ENCODE results near the gene SEMA6A. TPM values are rescaled to one million over a fixed set of nuclear protein-coding genes. Genes with fewer than 3 reads are reported as not detected.

SEMA6A gene
- polyA plus RNA-seq, 2 of the 4 experiments (the other 2 are of a cell fraction): 0.01 TPM; not detected in 1

- DNase-seq (ENCODE audit: low read depth in 1 of 2, low spot score in 1 of 2) (no peak), ATAC-seq (no peak), FAIRE-seq (no peak)
- Histone ChIP-seq H3K4me3 (no peak overlapping the region), H3K9me3 (no peaks in the 10 kb centered on the region), H3K27ac (no peak overlapping the region), H3K4me2 (no peak overlapping the region), H3K4me1 (no peaks in the 10 kb centered on the region)
- TF ChIP-seq FOSB (CRISPR knock-in tag; IDR thresholded peaks at IDR 0.05) (no peak), HDAC2 (IDR thresholded peaks at IDR 0.05) (no peak), KDM1A (IDR thresholded peaks at IDR 0.05; ENCODE audit: low read depth) (no peak), ZFP36 (IDR thresholded peaks at IDR 0.05; ENCODE audit: borderline replicate concordance, partially characterized antibody) (no peak), HOXA7 (CRISPR knock-in tag; IDR thresholded peaks at IDR 0.05) (no peak), NR3C1 (IDR thresholded peaks at IDR 0.05) (no peak), USF2 (IDR thresholded peaks at IDR 0.05) (no peak)
- ChIA-PET CTCF (no interaction called here), POLR2A (no interaction called here)
- 41% methylated on average over 4 of the region's 4 CpGs for WGBS (ENCODE audit: missing lambda C conversion rate)
Measured at GRCh38 chr5:116420540-116420939, 154.1 kb downstream of the SEMA6A start.

- ATAC-seq (no peak), DNase-seq (ENCODE audit: low read depth in 1 of 2, low spot score in 1 of 2) (no peak), FAIRE-seq (no peak)
- ChIA-PET CTCF (interaction anchor here (0.7 kb wide), 1 partner anchor 38 kb away, joined by 3 read pairs; no protein-coding TSS in a partner anchor), POLR2A (no interaction called here)
- Histone ChIP-seq H3K4me2 (no peak overlapping the region), H3K4me1 (no peaks in the 10 kb centered on the region), H3K9me3 (no peaks in the 10 kb centered on the region), H3K27ac (no peak overlapping the region), H3K4me3 (no peak overlapping the region)
- 7% methylated on average over 1 of the region's 1 CpG for WGBS (ENCODE audit: missing lambda C conversion rate)
- TF ChIP-seq HDAC2 (IDR thresholded peaks at IDR 0.05) (no peak), CBX2 (IDR thresholded peaks at IDR 0.05; ENCODE audit: borderline replicate concordance, low read depth) (no peak), SREBF2 (IDR thresholded peaks at IDR 0.05) (no peak), TFCP2L1 (CRISPR knock-in tag; IDR thresholded peaks at IDR 0.05) (no peak), RCOR1 (IDR thresholded peaks at IDR 0.05; ENCODE audit: low read depth, low read length) (no peak), PBX3 (IDR thresholded peaks at IDR 0.05) (no peak)
Measured at GRCh38 chr5:116419258-116419657, 155.4 kb downstream of the SEMA6A start.

- FAIRE-seq (no peak), DNase-seq (ENCODE audit: low read depth in 1 of 2, low spot score in 1 of 2) (no peak), ATAC-seq (no peak)
- no peaks in the 10 kb centered on the region for H3K9me3 ChIP-seq
- H3K4me1 ChIP-seq: no peaks in the 10 kb centered on the region
- CTCF ChIA-PET: interaction anchor here (0.7 kb wide), 1 partner anchor 39 kb away, joined by 3 read pairs; no protein-coding TSS in a partner anchor
- WGBS (ENCODE audit: missing lambda C conversion rate): 15% methylated on average over 3 of the region's 3 CpGs
- no peak overlapping the region for H3K4me3 ChIP-seq
- POLR2A ChIA-PET: no interaction called here
- H3K27ac ChIP-seq: no peak overlapping the region
- TF ChIP-seq JUN (IDR thresholded peaks at IDR 0.05) (no peak), HOXB13 (CRISPR knock-in tag; IDR thresholded peaks at IDR 0.05; ENCODE audit: low read depth) (no peak), BCL3 (IDR thresholded peaks at IDR 0.05) (no peak), HDAC2 (IDR thresholded peaks at IDR 0.05) (no peak), HOXA7 (CRISPR knock-in tag; IDR thresholded peaks at IDR 0.05) (no peak), NFE2L2 (conservative IDR thresholded peaks at IDR 0.05; ENCODE audit: low read length) (no peak), HEYL (CRISPR knock-in tag; IDR thresholded peaks at IDR 0.05) (no peak)
- H3K4me2 ChIP-seq: no peak overlapping the region
Measured at GRCh38 chr5:116418774-116419173, 155.8 kb downstream of the SEMA6A start.

- FAIRE-seq (no peak), DNase-seq (ENCODE audit: low read depth in 1 of 2, low spot score in 1 of 2) (no peak), ATAC-seq (no peak)
- Histone ChIP-seq H3K9me3 (no peaks in the 10 kb centered on the region), H3K4me3 (no peak overlapping the region), H3K4me2 (no peak overlapping the region), H3K4me1 (no peaks in the 10 kb centered on the region), H3K27ac (no peak overlapping the region)
- ChIA-PET CTCF (interaction anchor here (0.6 kb wide), 1 partner anchor 200 kb away, joined by 3 read pairs; no protein-coding TSS in a partner anchor), POLR2A (no interaction called here)
- WGBS (ENCODE audit: missing lambda C conversion rate): 20% methylated on average over 2 of the region's 2 CpGs
- no peak for TF ChIP-seq HOXB5 (CRISPR knock-in tag; IDR thresholded peaks at IDR 0.05)
- no peak for TF ChIP-seq PHF8 (IDR thresholded peaks at IDR 0.05; ENCODE audit: borderline replicate concordance, low read depth)
- TF ChIP-seq ZFP36 (IDR thresholded peaks at IDR 0.05; ENCODE audit: borderline replicate concordance, partially characterized antibody): no peak
- no peak for TF ChIP-seq RFX5 (IDR thresholded peaks at IDR 0.05)
- TF ChIP-seq HOXB13 (CRISPR knock-in tag; IDR thresholded peaks at IDR 0.05; ENCODE audit: low read depth): no peak
- no peak for TF ChIP-seq KDM5A (IDR thresholded peaks at IDR 0.05)
- TF ChIP-seq RNF2 (IDR thresholded peaks at IDR 0.05; ENCODE audit: borderline replicate concordance, low read depth): no peak
Measured at GRCh38 chr5:116418016-116418415, 156.6 kb downstream of the SEMA6A start.

All from A549 (cell line).